Mesothelial cell of epicardium (in vitro differentiated cells): Measurements from ENCODE around the gene SLC25A10. TPM values are rescaled to one million over a fixed set of nuclear protein-coding genes. Genes with fewer than 3 reads are reported as not detected.

Experiments used
- DNase-seq, 2 experiments: peaks; one replicate each; pipeline ENCODE4 v3.0.0; 2021; ENCODE audit warnings: low spot score in 2 of 2; ENCODE audit not compliant: unreplicated experiment in 2 of 2
- H3K27ac Mint-ChIP-seq: 2 replicates; pipeline ENCODE4 v1.8.0; 2021; ENCODE audit warnings: mixed read lengths
- H3K27me3 Mint-ChIP-seq: 2 replicates; pipeline ENCODE4 v1.8.0; 2021; ENCODE audit warnings: low read depth, mixed read lengths
- H3K36me3 Mint-ChIP-seq: 2 replicates; pipeline ENCODE4 v1.8.0; 2021; ENCODE audit warnings: mixed read lengths
- H3K4me1 Mint-ChIP-seq: 2 replicates; pipeline ENCODE4 v1.8.0; 2021; ENCODE audit warnings: mixed read lengths
- H3K4me3 Mint-ChIP-seq: 2 replicates; pipeline ENCODE4 v1.8.0; 2021; ENCODE audit warnings: mild to moderate bottlenecking, moderate library complexity, mixed read lengths
- H3K9me3 Mint-ChIP-seq: 2 replicates; pipeline ENCODE4 v1.8.0; 2021; ENCODE audit warnings: mixed read lengths
- CTCF ChIP-seq: fragments of 200-600 bp; sonication (generic); IDR thresholded peaks from one replicate; pipeline ENCODE4 v1.5.0; 2021; ENCODE audit warnings: antibody characterized with exemption; ENCODE audit not compliant: unreplicated experiment
- total RNA-seq: library from RNA; stranded (reverse); gene quantifications from 3 replicates; pipeline ENCODE4 v1.2.1, GENCODE V29; 2021

The SLC25A10 gene
- total RNA-seq, 1 donor from 2014 or later: 15.2 TPM

- H3K27ac Mint-ChIP-seq: no peak overlapping the region
- no peaks in the 10 kb centered on the region for H3K9me3 Mint-ChIP-seq
- no peak for DNase-seq
- no peak for TF ChIP-seq CTCF
- H3K4me3 Mint-ChIP-seq: no peak overlapping the region
- peaks cover 27% of the 10 kb centered on the region for H3K36me3 Mint-ChIP-seq
- no peaks in the 10 kb centered on the region for H3K27me3 Mint-ChIP-seq
- H3K4me1 Mint-ChIP-seq: peaks cover 13% of the 10 kb centered on the region
Measured at GRCh38 chr17:81697261-81698044, 14.6 kb upstream of the SLC25A10 start.

DNA sequence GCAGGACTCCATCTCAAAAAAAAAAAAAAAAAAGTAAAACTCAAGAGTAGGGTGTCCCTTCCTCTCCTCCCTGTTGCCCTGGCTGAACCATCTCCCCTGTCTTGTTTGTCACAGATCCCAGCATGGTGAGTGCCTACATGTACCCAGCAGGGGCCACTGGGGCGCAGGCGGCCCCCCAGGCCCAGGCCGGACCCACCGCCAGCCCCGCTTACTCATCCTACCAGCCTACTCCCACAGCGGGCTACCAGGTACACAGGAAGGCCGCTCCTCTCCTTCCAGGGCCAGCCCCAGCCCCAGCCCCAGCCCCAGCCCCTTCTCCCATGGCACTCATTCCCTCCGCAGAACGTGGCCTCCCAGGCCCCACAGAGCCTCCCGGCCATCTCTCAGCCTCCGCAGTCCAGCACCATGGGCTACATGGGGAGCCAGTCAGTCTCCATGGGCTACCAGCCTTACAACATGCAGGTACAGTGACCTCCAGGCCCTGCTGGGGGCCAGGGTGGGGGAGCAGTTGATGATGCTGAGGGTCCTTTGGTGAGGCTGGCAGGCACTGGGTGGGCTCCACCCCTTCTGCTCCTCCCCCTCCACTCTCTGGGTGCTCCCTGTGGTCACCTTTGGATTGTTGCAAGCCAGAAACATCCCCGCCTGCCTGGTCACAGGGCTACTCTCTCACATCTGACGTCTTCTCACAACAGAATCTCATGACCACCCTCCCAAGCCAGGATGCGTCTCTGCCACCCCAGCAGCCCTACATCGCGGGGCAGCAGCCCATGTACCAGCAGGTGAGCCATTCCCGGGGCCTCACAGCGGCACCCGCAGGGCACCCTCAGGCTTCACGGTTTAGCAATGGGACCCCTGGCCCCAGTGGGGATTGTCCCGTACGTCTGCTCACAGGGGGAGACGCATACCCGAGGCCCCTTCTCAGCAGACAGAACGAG, 11.5 kb upstream of the SLC25A10 start:
- no peak for TF ChIP-seq CTCF
- Mint-ChIP-seq H3K27ac (no peak overlapping the region), H3K36me3 (peaks cover 29% of the 10 kb centered on the region), H3K9me3 (no peaks in the 10 kb centered on the region), H3K4me1 (peaks cover 22% of the 10 kb centered on the region), H3K4me3 (peak overlapping the region; percentile 95), H3K27me3 (no peaks in the 10 kb centered on the region)
- peak in 1 of 2 experiments; percentile 11 for DNase-seq

- TF ChIP-seq CTCF: no peak
- Mint-ChIP-seq H3K27ac (peak overlapping the region; percentile 53), H3K4me3 (peak overlapping the region; percentile 95), H3K4me1 (peaks cover 22% of the 10 kb centered on the region), H3K27me3 (no peaks in the 10 kb centered on the region), H3K36me3 (peaks cover 36% of the 10 kb centered on the region), H3K9me3 (no peaks in the 10 kb centered on the region)
- DNase-seq: peak in 1 of 2 experiments; percentile 12
Measured at GRCh38 chr17:81701288-81702071, 10.6 kb upstream of the SLC25A10 start.

- Mint-ChIP-seq H3K27ac (peak within 1 kb of the TSS; percentile 98), H3K4me3 (peak within 1 kb of the TSS; percentile 95), H3K9me3 (no peaks in the 10 kb centered on the region), H3K27me3 (no peaks in the 10 kb centered on the region), H3K4me1 (peaks cover 22% of the 10 kb centered on the region), H3K36me3 (peaks cover 22% of the 10 kb centered on the region)
- peak; percentile 78 to 88 for DNase-seq
- peak; percentile 40 for TF ChIP-seq CTCF
Measured at GRCh38 chr17:81702934-81703746, 8.9 kb upstream of the SLC25A10 start, which contains the start of gene MRPL12. Gene MRPL12, plus strand, starts transcription at chr17:81703367. Its CDS starts 135 bp downstream, at chr17:81703502.
